Measurements from ENCODE around the gene DHX35.

DNA sequence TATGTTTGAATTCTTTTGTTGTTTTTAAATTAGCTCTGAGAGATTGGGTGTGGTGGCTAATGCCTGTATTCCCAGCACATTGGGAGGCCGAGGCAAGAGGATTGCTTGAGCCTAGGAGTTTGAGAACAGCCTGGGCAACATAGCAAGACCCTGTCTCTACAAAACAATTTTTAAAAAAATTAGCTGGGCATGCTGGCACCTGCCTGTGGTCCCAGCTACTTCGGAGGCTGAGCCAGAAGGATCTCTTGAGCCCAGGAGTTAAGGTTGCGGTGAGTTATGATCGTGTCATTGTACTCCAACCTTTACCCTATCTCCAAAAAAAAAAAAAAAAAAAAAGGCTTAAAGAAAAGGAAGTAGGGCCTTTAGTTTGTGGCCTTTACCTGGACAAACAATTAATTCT lies 22.9 kb downstream of the DHX35 start:
- TF ChIP-seq, protein P1, sequence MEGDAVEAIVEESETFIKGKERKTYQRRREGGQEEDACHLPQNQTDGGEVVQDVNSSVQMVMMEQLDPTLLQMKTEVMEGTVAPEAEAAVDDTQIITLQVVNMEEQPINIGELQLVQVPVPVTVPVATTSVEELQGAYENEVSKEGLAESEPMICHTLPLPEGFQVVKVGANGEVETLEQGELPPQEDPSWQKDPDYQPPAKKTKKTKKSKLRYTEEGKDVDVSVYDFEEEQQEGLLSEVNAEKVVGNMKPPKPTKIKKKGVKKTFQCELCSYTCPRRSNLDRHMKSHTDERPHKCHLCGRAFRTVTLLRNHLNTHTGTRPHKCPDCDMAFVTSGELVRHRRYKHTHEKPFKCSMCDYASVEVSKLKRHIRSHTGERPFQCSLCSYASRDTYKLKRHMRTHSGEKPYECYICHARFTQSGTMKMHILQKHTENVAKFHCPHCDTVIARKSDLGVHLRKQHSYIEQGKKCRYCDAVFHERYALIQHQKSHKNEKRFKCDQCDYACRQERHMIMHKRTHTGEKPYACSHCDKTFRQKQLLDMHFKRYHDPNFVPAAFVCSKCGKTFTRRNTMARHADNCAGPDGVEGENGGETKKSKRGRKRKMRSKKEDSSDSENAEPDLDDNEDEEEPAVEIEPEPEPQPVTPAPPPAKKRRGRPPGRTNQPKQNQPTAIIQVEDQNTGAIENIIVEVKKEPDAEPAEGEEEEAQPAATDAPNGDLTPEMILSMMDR (conservative IDR thresholded peaks at IDR 0.05; ENCODE audit: low read depth, low read length): no peak
- TF ChIP-seq EZH2 (IDR thresholded peaks at IDR 0.05; ENCODE audit: borderline replicate concordance, low read depth, low read length, poor library complexity, severe bottlenecking): no peak

Data from A673 (cell line).